DLD1 (cell line): Measurements from ENCODE around the gene MARCHF3.
"Not testable (repeated sequence)": the region's sequence is repeated elsewhere in the genome, so short reads cannot be mapped to it uniquely, and the experiment has no call there.

Experiments
- in situ Hi-C: cut with HindIII; loops from 2 replicates; pipeline ENCODE4 v1.10.0; 2017; ENCODE audit warnings: low sequenced_read_pairs

MARCHF3 gene

GRCh38 chr5:126961128-126961527 is 69.2 kb downstream of the MARCHF3 start:
- in situ Hi-C loops, result no loop called here

GRCh38 chr5:126959188-126959587 is 71.2 kb downstream of the MARCHF3 start:
- in situ Hi-C loops, result no loop called here

- in situ Hi-C loops, result no loop called here
Measured at GRCh38 chr5:126956991-126957390, 73.4 kb downstream of the MARCHF3 start.

GRCh38 chr5:126954981-126955380 is 75.4 kb downstream of the MARCHF3 start:
- in situ Hi-C loops, result no loop called here

GRCh38 chr5:126953640-126954039 is 76.7 kb downstream of the MARCHF3 start:
- in situ Hi-C loops, result no loop called here

- in situ Hi-C loops, result no loop called here
Measured at GRCh38 chr5:126949475-126949874, 80.9 kb downstream of the MARCHF3 start.

- in situ Hi-C loops, result no loop called here
Measured at GRCh38 chr5:126948453-126948852, 81.9 kb downstream of the MARCHF3 start.

- in situ Hi-C loops, result no loop called here
Measured at GRCh38 chr5:126948011-126948355, 82.4 kb downstream of the MARCHF3 start.

- in situ Hi-C loops, result no loop called here
Measured at GRCh38 chr5:126947146-126948010, 83.0 kb downstream of the MARCHF3 start.

GRCh38 chr5:126942908-126943307 is 87.5 kb downstream of the MARCHF3 start:
- in situ Hi-C loops, result not testable (repeated sequence)

GRCh38 chr5:126941403-126941802 is 89.0 kb downstream of the MARCHF3 start:
- in situ Hi-C loops, result no loop called here

GRCh38 chr5:126939887-126940286 is 90.5 kb downstream of the MARCHF3 start:
- in situ Hi-C loops, result no loop called here

- in situ Hi-C loops, result no loop called here
Measured at GRCh38 chr5:126938466-126938865, 91.9 kb downstream of the MARCHF3 start.

- in situ Hi-C loops, result no loop called here
Measured at GRCh38 chr5:126937771-126938170, 92.6 kb downstream of the MARCHF3 start.

GRCh38 chr5:126936775-126937418 is 93.5 kb downstream of the MARCHF3 start:
- in situ Hi-C loops, result no loop called here

GRCh38 chr5:126931963-126932660 is 98.2 kb downstream of the MARCHF3 start:
- in situ Hi-C loops, result no loop called here

GRCh38 chr5:126928041-126928440 is 102.3 kb downstream of the MARCHF3 start:
- in situ Hi-C loops, result no loop called here

GRCh38 chr5:126927429-126927828 is 102.9 kb downstream of the MARCHF3 start:
- in situ Hi-C loops, result no loop called here

- in situ Hi-C loops, result no loop called here
Measured at GRCh38 chr5:126926187-126926586, 104.2 kb downstream of the MARCHF3 start.

GRCh38 chr5:126925482-126925881 is 104.9 kb downstream of the MARCHF3 start:
- in situ Hi-C loops, result no loop called here

- in situ Hi-C loops, result no loop called here
Measured at GRCh38 chr5:126924331-126925033, 105.9 kb downstream of the MARCHF3 start.
